Measurements from ENCODE around the gene ADCY9. TPM values are rescaled to one million over a fixed set of nuclear protein-coding genes. Genes with fewer than 3 reads are reported as not detected.

The ADCY9 gene
- total RNA-seq, 2 experiments from 2014 or later, result 7.1 to 7.4 TPM

DNA sequence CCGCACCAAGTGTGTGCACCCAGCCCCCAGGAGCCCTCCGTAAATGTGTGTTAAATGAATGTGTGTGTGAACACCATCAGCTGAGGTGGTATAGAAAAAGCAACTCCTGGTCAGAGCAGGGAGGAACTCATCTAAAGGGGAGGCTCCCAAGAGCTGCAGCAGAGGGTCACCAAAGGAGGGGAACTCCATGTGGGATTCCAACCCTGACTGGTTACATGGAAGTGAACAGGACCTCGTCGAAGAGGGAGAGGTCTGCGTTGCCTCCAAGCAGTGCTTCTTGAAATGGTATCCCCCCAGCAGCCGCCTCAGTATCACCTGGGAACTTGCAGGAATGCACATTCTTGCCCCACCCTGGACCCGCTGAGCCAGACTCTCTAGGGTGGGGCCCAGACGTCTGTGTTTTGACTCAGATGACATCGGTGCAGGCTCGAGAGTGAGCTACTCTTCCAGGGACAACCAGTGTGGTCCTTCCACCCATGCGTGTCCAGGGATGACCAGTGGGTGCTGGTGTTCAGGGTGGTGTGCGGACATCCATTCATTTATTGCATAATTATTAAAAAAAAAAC, 30.8 kb downstream of the ADCY9 start:
- Histone ChIP-seq H3K36me3 (ENCODE audit: insufficient read depth, low read length) (no peaks in the 10 kb centered on the region), H3K4me3 (ENCODE audit: low read length) (no peak overlapping the region), H3K27me3 (ENCODE audit: control insufficient read depth in 1 of 2, insufficient read depth in 2 of 2, low read length in 2 of 2) (no peaks in the 10 kb centered on the region), H3K9me3 (ENCODE audit: control insufficient read depth in 1 of 2, insufficient read depth in 1 of 2, low read length in 2 of 2) (peaks cover 0 to 4% of the 10 kb centered on the region in 2 experiments), H3K4me1 (ENCODE audit: insufficient read depth, low read length) (peaks cover 20% of the 10 kb centered on the region), H3K27ac (ENCODE audit: low read depth in 1 of 2, low read length in 2 of 2) (no peak overlapping the region)
- intact Hi-C loops (cut with DNase I, micrococcal nuclease), result no loop called here
- no peaks in the 10 kb centered on the region for H3K36me3 Mint-ChIP-seq (ENCODE audit: low read depth)
- TF ChIP-seq, protein P1, sequence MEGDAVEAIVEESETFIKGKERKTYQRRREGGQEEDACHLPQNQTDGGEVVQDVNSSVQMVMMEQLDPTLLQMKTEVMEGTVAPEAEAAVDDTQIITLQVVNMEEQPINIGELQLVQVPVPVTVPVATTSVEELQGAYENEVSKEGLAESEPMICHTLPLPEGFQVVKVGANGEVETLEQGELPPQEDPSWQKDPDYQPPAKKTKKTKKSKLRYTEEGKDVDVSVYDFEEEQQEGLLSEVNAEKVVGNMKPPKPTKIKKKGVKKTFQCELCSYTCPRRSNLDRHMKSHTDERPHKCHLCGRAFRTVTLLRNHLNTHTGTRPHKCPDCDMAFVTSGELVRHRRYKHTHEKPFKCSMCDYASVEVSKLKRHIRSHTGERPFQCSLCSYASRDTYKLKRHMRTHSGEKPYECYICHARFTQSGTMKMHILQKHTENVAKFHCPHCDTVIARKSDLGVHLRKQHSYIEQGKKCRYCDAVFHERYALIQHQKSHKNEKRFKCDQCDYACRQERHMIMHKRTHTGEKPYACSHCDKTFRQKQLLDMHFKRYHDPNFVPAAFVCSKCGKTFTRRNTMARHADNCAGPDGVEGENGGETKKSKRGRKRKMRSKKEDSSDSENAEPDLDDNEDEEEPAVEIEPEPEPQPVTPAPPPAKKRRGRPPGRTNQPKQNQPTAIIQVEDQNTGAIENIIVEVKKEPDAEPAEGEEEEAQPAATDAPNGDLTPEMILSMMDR (IDR thresholded peaks at IDR 0.05), result no peak
- H3K4me1 Mint-ChIP-seq (ENCODE audit: low read depth), result peaks cover 32% of the 10 kb centered on the region
- H3K9me3 Mint-ChIP-seq, result no peaks in the 10 kb centered on the region
- no peak overlapping the region for H3K27ac Mint-ChIP-seq
- no peak overlapping the region for H3K4me3 Mint-ChIP-seq
- no peaks in the 10 kb centered on the region for H3K27me3 Mint-ChIP-seq
- ChIA-PET POLR2A (no interaction called here), CTCF (no interaction called here)
- ATAC-seq (ENCODE audit: poor library complexity), result no peak
- no peak for DNase-seq

DNA sequence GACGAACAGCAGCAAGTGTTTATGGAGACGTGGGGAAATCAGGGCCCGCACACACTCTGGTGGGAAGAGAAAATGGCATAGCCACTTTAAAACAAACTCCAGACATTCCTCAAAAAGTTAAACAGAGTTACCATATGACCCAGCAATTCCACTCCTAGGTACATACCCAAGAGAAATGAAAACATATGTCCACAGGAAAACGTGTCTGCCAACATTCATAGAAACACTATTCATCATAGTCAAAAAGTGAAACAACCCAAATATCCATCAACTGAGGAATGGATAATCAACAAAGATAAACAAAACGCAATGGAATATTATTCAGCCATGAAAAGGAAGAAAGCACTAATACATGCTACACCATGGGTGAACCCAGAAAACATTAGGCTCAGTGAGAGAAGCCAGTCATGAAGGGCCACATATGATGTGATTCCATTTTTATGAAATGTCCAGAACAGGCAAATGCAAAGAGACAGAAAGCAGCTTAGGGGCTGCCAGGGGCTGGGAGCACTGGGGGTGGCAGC, 32.8 kb downstream of the ADCY9 start:
- intact Hi-C loops (cut with DNase I, micrococcal nuclease), result no loop called here
- POLR2A ChIA-PET, result no interaction called here
- no peaks in the 10 kb centered on the region for H3K9me3 Mint-ChIP-seq
- CTCF ChIA-PET, result no interaction called here
- no peak for DNase-seq
- H3K4me1 Mint-ChIP-seq (ENCODE audit: low read depth), result peaks cover 42% of the 10 kb centered on the region
- TF ChIP-seq, protein P1 (IDR thresholded peaks at IDR 0.05), result no peak
- no peak overlapping the region for H3K4me3 ChIP-seq (ENCODE audit: low read length)
- peaks cover 0 to 4% of the 10 kb centered on the region in 2 experiments for H3K9me3 ChIP-seq (ENCODE audit: control insufficient read depth in 1 of 2, insufficient read depth in 1 of 2, low read length in 2 of 2)
- H3K4me1 ChIP-seq (ENCODE audit: insufficient read depth, low read length), result peaks cover 20% of the 10 kb centered on the region
- H3K27ac Mint-ChIP-seq, result no peak overlapping the region
- no peaks in the 10 kb centered on the region for H3K27me3 ChIP-seq (ENCODE audit: control insufficient read depth in 1 of 2, insufficient read depth in 2 of 2, low read length in 2 of 2)
- no peak for ATAC-seq (ENCODE audit: poor library complexity)
- no peaks in the 10 kb centered on the region for H3K27me3 Mint-ChIP-seq
- H3K4me3 Mint-ChIP-seq, result no peak overlapping the region
- no peaks in the 10 kb centered on the region for H3K36me3 ChIP-seq (ENCODE audit: insufficient read depth, low read length)
- no peaks in the 10 kb centered on the region for H3K36me3 Mint-ChIP-seq (ENCODE audit: low read depth)
- no peak overlapping the region for H3K27ac ChIP-seq (ENCODE audit: low read depth in 1 of 2, low read length in 2 of 2)

DNA sequence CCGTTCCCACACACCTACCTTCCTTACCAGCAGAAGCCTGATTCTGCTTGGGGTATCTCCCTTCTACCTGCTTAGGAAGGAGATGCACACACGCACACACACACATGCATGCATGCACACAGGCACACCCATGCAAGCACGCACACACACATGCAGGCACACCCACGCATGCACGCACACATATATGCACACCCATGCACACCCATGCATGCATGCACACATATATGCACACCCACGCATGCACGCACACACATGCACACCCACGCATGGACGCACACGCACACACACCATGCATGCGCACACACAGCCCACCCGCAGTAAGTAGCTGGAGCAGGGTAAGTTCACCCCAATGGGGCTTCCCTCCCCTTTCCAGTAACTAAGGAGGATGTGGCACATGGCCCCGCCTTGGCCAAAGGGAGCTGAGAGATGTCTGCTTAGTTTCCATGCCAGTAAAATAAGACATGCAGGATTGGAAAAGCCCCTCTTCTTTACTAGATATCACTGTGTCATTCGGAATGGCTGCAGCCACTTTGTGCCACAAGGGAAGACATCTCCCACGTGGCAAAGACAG, 33.7 kb downstream of the ADCY9 start:
- H3K27me3 Mint-ChIP-seq, result no peaks in the 10 kb centered on the region
- ATAC-seq (ENCODE audit: poor library complexity) (no peak), DNase-seq (no peak)
- H3K4me3 Mint-ChIP-seq, result no peak overlapping the region
- Histone ChIP-seq H3K36me3 (ENCODE audit: insufficient read depth, low read length) (no peaks in the 10 kb centered on the region), H3K27ac (ENCODE audit: low read depth in 1 of 2, low read length in 2 of 2) (no peak overlapping the region), H3K4me1 (ENCODE audit: insufficient read depth, low read length) (peaks cover 20% of the 10 kb centered on the region), H3K4me3 (ENCODE audit: low read length) (no peak overlapping the region), H3K9me3 (ENCODE audit: control insufficient read depth in 1 of 2, insufficient read depth in 1 of 2, low read length in 2 of 2) (peaks cover 0 to 4% of the 10 kb centered on the region in 2 experiments), H3K27me3 (ENCODE audit: control insufficient read depth in 1 of 2, insufficient read depth in 2 of 2, low read length in 2 of 2) (no peaks in the 10 kb centered on the region)
- TF ChIP-seq, protein P1 (IDR thresholded peaks at IDR 0.05), result no peak
- ChIA-PET POLR2A (no interaction called here), CTCF (interaction anchor here (1.1 kb wide), 1 partner anchor 171 kb away, joined by 4 read pairs; no protein-coding TSS in a partner anchor)
- H3K4me1 Mint-ChIP-seq (ENCODE audit: low read depth), result peaks cover 42% of the 10 kb centered on the region
- no peak overlapping the region for H3K27ac Mint-ChIP-seq
- intact Hi-C loops (cut with DNase I, micrococcal nuclease), result no loop called here
- no peaks in the 10 kb centered on the region for H3K9me3 Mint-ChIP-seq
- no peaks in the 10 kb centered on the region for H3K36me3 Mint-ChIP-seq (ENCODE audit: low read depth)
